Nucleus accumbens (tissue), 56 donors: ENCODE measurements around the gene DIP2C.
"Not testable (repeated sequence)": the region's sequence is repeated elsewhere in the genome, so short reads cannot be mapped to it uniquely, and the experiment has no call there.

Experiments used
- DNase-seq, 56 donors: peaks; one replicate each; lab custom pipeline; 2025; lab: John Stamatoyannopoulos, UW

The DIP2C gene

DNA sequence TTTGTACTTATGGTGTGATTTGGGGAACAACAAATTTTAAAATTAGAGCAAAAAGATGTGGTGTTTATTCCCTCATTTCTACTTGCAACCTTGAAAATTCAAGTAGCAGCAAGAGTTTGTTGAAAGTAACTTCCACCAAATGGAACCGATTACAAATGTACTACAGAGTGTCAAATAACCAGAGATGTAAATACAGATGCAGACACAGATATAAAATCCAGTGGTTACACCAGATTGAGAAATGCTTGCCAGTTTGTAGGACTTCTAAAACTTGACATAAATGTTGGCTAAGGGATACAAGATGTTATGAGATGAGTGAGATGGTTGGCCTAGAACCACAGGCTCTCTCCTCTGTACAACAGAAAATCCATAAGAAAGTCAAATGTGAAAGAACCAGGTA lies 162.1 kb downstream of the DIP2C start:
- DNase-seq: no peak

DNA sequence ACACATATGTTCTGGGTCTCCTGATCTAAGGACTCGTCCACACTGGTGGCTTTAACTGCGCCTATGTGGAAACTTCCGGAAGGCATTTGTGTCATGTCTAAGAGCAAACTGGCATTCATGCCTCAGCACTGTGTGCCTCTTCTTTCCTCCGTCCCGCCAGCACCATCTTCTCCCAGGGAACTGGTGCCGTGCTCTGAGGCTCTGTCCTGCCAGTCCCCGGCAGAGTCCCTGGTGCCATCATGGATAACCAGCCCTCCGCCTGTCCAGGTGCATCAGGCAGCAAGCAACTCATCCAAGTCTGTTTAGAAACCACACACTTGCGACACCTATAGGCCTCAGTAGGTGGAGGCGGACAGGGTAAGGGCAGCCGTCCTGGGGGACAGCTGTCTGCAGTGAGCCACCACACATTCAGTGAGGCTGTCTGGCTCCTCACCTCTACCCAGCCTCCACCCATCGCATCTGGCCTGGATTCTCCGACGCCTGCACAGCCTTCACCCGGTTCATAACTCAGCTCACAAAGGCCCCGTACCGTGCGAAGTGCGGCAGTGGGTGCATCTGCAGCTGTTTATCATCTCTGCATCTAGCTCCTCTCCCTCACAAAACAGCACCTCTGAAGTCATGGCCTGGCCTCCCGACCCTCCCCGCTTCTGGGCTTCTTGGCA lies 162.7 kb downstream of the DIP2C start:
- DNase-seq: no peak

DNA sequence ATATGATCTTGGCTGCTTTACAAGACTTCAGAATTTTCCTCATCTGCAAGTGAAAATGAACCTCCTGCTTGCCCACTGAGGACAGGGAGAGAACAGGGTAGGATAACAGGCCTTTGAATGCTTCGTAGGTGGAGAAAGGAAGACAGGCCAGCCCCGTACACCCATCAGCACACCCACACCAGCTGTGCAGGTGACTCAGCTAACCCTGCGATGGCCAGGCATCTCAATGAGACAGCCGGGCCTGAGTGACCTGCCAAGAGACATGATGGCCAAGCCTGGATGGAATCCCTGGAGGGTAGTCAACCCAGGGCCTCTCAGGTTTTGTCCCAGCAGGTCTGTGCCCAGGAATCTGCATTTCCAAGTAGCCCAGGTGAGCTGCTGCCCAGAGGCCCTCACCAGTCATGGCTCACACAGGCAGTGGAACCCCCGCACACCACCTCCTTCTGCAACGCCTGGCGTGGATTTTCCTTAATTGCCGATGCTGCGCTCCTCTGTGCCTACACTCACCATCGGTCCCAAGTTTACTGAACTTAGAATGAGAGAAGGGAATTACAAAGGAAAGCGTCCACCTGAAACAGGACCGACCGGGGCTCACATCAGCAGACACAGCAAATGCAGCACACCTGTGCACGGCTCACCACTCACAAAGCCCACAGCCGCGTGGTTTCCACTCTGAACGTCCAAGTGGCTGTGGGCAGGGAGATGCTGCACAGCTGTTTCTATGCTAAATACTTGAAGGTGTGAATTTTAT lies 163.7 kb downstream of the DIP2C start:
- no peak for DNase-seq

DNA sequence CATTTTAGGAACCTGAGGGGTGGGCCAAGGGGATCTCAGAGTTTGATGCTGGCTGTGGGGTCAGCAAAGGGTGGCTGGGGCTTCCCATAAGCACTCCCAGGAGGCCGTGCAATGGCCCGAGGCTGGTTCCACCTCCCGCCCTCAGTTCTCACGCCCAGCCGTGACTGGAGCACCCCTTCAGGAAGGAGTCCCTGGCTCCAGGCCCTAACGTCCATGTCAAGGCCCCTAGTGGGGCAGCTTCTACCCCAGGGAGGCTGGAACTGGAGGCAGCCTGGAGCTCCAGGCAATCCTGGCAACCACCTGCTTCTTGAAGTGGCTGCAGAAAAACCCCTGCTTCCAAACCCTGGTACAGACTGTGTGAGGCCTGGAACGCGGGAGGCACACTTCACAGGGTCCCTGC lies 165.5 kb downstream of the DIP2C start:
- no peak for DNase-seq

DNA sequence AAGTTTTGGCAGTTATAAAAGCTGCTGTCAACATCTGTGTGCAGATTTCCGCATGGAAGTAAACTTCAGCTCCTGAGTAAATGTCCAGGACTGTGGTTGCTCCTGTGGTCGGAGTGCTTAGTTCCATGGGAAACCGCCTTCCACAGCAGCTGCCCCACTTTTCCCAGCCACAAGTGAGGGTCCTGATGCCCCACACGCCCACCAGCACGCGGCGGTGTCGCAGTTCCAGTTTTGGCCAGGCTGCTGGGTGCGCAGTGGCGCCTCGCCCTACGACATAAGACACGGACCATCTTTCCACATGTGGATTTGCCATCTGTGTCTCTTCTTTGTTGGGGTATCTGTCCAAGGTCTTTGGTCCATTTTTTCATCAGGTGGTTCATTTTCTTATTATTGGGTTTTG lies 167.1 kb downstream of the DIP2C start:
- DNase-seq: no peak

DNA sequence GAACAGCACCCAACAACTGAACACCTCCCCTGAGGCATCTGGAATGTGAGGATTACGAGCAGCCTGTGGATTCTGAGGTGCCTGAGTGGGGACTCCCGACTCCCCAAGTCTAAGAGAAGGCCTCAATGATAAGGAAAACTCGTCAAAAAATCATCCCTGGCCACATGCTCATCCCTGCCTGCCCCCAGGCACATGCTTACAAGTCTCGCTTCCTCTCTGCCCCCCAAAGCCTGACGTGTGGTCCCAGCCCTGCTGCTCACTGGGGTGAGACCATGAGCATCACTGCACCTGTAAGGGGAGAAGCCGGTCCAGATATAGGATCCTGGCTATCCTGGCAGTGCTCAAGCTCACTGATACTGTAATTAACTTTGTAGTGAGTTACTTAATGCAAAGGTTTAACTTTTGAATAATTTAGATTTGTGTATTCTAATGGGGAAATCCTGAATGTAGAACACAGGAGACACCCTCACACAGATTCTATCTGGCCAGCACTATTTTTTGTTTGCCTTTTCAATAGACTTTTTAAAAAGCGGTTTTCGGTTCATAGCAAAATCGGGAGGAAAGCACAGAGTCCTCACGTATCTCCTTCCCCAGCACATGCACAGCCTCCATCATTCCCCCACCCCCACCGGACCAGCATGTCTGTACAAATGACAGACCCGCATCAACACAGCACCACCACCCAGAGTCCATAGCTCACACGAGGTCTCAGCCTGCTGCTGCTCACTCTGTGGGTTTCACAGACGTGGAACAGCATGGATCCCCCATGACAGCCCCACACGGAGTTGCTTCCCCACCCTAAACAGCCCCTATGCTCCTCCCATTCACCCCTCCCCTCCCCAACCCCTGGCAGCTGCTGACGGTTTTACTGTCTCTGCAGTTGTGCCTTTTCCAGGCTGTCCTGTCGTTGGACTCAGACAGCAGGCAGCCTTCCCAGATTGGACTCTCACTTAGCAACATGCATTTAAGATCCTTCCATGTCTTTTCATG lies 167.9 kb downstream of the DIP2C start:
- DNase-seq: peak in 37 of 56 donors; percentile 16 to 75 (median 44)

DNA sequence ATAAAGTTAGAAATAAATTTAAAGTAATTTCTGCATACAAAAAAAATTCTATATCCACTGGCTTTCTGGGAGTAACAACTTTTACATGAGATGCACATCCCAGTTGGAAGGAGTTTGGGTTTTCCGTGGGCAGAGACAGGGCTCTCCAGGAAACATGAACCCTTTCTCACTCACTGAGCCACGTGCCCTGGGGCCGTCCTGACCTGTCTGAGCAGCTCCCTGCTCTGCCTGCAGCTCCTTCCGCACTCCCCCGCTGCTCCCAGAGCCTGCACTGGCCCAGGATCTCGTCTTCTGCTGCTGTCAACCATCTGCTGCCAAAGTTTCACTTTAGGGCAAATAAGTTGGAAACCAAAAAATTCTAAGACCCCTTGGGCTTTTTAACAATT lies 169.1 kb downstream of the DIP2C start:
- DNase-seq: no peak

DNA sequence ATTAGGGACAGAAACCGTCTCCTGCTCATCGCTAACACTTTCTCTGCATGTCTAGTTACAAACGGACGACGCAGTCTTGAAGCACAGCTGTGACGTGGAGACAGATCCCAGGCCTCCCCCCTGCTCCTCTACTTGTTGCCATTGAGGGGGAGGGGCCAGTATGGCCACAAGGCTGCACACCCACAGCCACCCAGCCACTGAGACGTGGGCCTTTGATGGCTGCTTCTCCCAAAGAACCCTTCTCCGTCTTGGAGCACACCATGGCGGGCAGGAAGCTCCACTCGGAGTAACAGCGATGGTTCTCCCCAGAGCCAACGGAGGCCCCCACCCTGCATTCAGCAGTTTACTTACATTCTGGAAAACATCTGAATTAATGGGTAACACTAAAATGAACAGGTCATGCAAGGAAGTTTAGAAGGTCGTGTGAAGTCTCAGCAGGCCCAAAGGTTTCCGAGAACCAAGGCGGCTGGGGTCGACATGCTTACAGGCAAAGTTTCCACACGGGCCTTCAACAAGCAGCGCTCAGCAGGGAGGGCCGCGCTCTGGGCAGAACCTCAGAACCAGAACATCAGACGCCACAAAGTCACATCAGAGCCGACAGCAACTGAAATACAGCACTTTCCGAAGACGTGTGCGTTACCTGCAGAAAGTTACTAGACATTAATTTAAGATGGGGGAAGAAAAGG lies 169.6 kb downstream of the DIP2C start:
- DNase-seq: no peak

DNA sequence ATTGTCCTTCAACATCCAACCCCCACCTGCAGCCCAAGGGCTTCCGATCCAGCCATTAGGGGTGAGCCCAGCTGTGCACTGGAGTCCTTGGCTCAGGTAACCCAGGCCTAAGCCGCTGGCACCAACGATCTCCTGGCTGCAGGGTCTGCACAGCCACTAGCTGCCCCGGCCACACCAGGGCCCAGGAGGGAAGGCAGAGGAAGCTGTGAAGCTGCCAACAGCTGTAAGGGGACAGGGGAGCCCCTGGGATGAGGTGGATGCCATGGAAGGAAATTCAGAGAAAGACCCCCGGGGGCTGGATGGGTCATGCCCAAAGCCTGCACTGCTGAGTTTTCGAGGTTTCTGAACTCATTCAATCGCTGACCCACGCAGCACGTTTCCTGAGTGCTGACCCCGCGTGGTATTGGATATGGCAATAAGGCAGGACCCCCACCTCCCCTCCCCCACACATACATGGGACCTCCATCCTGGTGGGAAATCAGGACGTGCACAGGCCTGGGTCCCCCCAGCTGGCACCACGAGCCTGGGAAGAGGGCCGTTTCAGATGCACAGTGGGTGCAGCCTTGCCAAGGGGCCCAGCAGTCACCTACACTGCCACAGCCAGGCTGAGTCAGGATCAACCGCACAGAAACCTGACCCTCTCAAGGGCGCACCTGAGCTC lies 170.3 kb downstream of the DIP2C start:
- DNase-seq: no peak

DNA sequence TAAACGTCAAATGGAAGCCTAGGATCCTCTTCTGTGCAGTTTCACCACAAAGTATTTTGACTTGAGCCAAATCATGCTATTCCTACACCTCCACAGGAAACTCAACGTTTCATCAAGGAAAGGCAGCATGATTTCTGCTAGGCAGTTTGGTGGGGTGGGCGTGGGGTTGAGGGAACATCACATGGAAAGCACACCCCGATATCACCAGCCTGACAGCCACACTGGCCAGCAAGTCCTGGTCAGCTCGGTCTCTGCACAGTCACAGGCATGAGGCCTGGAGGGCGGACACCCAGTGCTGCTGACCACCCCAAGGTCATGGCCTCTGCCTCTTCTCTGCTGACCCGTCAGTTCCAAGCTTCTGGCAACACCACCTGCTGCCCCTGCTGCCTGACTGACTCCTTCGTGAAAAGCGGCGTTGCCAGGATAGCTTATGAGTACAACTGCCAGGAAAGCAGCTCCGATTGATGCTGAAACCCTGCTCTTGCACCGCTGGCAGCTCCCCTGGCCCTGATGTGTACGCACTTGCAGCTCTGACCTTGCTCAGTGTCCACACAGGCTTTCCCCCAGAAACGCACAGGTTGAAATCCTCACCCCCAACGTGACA lies 171.5 kb downstream of the DIP2C start:
- no peak for DNase-seq

DNA sequence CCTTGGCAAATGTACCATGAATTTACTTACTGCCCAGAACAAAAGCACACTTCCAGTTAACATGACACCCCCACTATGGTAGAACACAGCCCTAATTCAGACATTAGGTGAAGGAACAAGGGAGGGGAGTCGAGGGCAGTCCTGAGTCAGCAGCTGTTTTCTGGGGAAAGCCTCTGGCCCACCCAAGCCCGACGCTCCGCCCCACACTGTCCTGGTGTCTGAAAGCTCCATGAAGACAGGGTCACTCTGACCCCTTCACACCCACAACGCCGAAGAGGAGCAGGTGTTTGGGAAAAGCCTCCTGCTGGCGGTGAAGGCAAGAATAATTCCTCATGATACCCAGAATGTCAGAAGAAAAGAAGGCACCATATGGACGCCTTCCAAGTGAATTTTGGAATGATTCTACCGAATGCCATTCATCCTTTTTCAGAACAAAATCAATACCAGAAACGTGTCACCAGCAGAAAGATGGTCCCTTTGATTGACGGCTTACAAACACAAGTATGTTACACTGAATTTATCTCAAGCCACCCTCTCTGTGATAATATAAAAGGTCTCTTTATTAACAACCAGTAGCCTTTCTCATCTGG lies 172.1 kb downstream of the DIP2C start:
- DNase-seq: no peak

DNA sequence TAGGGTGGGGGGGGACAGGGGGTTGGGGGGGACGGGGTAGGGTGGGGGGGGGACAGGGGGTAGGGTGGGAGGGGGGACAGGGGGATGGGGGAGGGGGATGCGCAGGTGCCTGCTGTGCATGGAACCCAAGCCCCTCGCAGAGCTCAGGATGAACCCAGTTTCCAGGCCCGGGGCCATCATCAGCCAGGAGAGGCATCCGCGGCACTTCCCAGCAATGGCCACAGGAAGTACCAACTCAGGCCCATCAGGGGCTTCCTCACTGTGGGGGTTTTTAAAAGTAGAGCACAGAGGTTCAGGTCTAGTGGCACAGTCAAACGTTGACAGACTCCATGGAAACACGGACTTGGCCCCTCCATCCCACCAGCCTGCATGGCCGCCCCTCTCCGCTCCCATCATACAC lies 172.7 kb downstream of the DIP2C start:
- no peak for DNase-seq

DNA sequence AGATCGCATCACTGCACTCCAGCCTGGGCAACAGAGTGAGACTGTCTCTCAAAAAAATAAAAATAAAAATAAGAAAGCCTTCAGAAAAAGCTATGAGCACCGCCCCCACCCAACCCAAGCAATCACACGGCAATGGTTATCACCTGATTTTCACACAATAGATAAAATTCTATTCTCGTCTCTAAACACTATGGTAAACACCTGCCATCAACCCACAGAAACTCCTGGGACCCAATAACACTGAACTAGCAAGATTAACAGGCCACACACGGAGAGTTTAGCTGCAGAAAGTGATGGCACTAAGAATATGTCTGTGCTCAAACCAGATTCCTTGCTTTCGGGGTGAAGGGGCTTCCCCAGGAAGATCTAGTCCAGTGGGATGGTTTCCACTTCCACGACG lies 173.8 kb downstream of the DIP2C start:
- no peak for DNase-seq

DNA sequence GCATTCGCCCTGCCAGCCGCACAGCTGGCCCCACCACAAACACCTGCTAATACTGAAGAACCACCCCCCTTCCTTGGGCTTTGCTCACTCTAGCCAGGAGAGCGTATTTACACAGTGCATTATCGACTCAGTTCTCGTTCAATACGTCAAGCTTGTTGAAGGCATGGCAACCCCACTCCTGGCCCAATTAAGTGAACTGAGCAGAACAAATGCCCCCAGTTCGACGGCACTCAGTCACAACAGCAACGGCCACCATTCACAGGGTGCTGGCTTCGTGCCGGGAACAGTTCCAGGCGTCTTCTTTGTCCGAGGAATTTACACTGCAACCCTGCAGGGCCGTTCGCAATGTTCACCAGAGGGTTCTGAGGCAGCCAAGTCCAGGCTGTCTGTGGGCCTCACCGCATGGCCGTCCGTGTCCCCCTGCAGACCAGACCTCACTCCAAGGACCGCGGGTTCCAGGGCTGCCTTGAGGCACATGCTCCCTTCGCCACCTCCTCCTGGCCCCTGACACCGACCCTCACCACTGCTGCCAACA lies 175.3 kb downstream of the DIP2C start:
- DNase-seq: peak in 54 of 56 donors; percentile 23 to 93 (median 74)

DNA sequence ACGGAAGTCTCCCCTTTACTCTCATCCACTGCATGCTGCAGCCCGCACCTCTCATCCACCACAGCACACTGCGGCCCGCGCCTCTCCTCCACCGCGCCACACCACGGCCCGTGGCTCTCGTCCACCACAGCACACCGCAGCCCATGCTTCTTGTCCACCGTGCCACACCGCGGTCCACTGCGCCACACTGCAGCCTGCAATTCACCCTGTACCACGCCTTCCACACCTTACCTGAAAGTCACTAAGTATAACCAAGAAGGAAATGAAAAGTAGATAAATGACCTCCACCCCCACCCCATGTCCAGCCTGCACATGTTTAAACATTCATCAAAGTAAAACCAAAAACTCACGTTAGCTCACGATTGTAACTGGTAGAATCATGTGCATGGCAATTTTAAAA lies 176.1 kb downstream of the DIP2C start:
- DNase-seq: no peak

DNA sequence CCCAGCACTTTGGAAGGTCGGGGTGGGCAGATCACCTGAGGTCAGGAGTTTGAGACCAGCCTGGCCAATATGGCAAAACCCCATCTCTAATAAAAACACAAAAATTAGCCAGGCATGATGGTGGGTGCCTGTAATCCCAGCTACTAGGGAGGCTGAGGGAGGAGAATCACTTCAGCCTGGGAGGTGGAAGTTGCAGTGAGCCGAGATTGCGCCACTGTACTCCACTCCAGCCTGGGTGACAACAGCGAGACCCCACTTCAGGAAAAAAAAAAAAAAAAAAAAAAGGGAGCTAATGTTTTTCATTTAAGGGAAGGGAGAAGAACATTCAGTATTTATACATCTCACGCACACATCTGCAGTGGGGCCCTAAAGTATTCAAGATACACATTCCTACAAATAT lies 176.8 kb downstream of the DIP2C start:
- not testable (repeated sequence) for DNase-seq

DNA sequence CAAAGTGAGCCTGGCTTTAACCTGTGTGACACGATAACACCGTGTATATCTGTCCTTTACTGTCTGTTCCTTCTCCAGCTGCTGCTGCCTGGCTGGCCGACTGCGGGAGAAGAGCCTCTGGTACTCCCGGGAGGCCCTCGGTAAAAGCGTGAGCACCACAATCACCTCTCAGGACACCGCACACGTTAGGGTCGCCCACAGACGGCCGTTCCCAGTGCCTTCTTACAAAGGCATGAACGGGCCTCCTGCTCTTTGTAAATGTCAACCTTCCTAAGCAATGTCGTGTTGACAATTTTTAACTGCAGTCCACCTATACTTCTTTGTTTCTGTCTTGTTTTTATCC lies 177.6 kb downstream of the DIP2C start:
- no peak for DNase-seq

DNA sequence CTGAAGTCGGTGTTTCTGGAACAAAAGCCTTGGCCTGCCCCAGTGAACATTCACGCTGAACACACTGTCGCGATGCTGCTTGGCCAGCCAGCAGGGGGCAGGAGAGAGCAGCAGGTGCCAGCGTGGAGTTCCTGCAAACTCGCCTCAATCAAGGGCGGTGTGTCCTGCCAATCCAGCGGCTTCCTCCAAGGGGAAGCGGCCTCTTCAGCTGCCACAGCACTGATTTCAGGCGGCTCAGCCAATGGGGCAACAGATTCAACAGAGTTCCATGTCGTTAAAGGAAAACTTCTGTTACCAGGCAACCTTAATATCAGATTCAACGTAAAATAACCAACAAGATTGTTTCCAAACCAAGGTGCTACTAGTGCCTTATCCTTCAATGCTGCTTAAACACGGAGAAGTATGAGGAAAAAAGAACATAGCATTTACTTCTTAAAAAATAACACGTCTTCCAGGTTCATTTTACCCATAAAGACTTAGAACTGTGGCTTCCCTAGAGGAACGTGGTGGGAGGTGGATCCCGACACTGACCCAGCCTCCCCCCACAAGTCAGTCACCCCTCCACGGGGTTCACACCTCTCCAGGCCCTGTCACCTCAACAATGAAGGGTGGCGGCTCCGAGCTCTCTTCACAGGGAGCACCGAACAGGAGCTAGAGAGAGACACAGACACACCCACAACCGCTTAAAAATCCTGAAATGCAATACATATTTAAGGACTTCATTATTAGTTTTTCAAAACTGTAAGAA lies 178.2 kb downstream of the DIP2C start:
- peak; percentile 67 to 96 (median 88) for DNase-seq
